Upper lobe of left lung (tissue), 4 donors: ENCODE results near the gene ZSCAN25.

ENCODE experiments used
- EP300 ChIP-seq, 4 donors: sonication (generic); formaldehyde crosslinking; IDR thresholded peaks; one replicate each; pipeline ENCODE4 v1.5.1; 2017; ENCODE audit warnings: antibody characterized with exemption in 4 of 4, control low read depth in 2 of 4
- POLR2A ChIP-seq, 4 donors: fragments of 450-650 bp; IDR thresholded peaks; one replicate each; pipeline ENCODE4 v1.5.1; 2016 to 2017; ENCODE audit warnings: antibody characterized with exemption in 4 of 4, mild to moderate bottlenecking in 2 of 4
- POLR2AphosphoS5 ChIP-seq, 2 donors: sonication (generic); formaldehyde crosslinking; IDR thresholded peaks; one replicate each; pipeline ENCODE4 v1.5.1; 2017; ENCODE audit warnings: antibody characterized with exemption in 2 of 2
- TF ChIP-seq, protein P1 (sequence below), 6 experiments: fragments of 450-650 bp in 4 of 6; fragments of 200-600 bp in 2 of 6; sonication (generic) in 2 of 6; IDR thresholded peaks; one replicate each; pipeline ENCODE4 v1.5.1; 2016 to 2019; ENCODE audit warnings: antibody characterized with exemption in 6 of 6

DNA sequence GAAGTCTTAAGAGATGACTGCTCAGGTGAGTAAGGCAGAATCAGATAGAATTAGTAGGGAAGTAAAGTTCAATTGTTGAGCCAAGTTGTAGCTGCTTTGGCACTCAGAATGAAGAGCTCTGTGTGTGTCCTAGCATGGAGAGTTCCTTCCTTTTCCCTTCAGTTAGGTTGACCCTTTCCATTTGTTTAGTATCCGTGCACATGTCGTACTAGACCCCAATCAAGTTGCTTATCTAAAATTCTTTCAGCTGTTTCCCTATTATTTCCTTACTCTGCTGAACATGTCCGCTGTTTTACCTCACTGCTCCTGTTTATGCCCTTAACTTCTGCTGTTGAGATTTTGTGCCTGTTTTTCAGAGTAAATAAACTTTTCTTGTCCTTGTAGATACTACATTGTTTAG is 45.0 kb upstream of the ZSCAN25 start:
- TF ChIP-seq POLR2AphosphoS5 (IDR thresholded peaks at IDR 0.05) (no peak), POLR2A (IDR thresholded peaks at IDR 0.05) (no peak), EP300 (IDR thresholded peaks at IDR 0.05) (no peak)
- TF ChIP-seq, protein P1, sequence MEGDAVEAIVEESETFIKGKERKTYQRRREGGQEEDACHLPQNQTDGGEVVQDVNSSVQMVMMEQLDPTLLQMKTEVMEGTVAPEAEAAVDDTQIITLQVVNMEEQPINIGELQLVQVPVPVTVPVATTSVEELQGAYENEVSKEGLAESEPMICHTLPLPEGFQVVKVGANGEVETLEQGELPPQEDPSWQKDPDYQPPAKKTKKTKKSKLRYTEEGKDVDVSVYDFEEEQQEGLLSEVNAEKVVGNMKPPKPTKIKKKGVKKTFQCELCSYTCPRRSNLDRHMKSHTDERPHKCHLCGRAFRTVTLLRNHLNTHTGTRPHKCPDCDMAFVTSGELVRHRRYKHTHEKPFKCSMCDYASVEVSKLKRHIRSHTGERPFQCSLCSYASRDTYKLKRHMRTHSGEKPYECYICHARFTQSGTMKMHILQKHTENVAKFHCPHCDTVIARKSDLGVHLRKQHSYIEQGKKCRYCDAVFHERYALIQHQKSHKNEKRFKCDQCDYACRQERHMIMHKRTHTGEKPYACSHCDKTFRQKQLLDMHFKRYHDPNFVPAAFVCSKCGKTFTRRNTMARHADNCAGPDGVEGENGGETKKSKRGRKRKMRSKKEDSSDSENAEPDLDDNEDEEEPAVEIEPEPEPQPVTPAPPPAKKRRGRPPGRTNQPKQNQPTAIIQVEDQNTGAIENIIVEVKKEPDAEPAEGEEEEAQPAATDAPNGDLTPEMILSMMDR (IDR thresholded peaks at IDR 0.05), result no peak
